Stomach (tissue), 4 donors: ENCODE results near the gene CISH.

Source experiments
- CTCF ChIP-seq, 7 experiments: fragments of 450-650 bp in 4 of 7; fragments of 200-600 bp in 3 of 7; sonication (generic) in 3 of 7; IDR thresholded peaks; one replicate each; pipeline ENCODE4 v1.5.1; 2016 to 2019; ENCODE audit warnings: antibody characterized with exemption in 7 of 7, control low read depth in 2 of 7, mild to moderate bottlenecking in 1 of 7
- POLR2A ChIP-seq, 4 donors: fragments of 450-650 bp; IDR thresholded peaks; one replicate each; pipeline ENCODE4 v1.6.1; 2016; ENCODE audit warnings: antibody characterized with exemption in 4 of 4, control low read depth in 2 of 4, mild to moderate bottlenecking in 1 of 4, moderate library complexity in 1 of 4
- POLR2AphosphoS5 ChIP-seq, 3 donors: sonication (generic); formaldehyde crosslinking; IDR thresholded peaks; one replicate each; pipeline ENCODE4 v1.6.1; 2016; ENCODE audit warnings: antibody characterized with exemption in 3 of 3

DNA sequence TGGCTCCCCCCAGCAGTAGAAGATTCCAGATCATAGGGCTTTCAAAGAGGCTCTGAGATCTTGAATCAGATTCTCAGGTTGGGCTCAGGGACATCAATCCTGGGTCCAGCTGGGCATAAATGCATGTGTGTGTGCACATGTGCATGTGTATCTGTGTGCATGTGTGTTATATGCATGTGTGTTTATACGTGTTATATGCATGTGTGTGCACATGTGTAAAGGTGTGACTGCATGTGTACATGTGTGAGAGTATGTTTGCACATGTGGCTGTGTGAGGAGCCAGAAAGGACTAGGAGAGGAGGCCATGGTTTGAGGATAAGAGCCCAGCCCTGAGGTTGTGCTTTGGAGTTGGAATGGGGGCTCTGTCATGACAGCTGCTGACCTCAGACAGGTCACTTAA, 3.6 kb upstream of the CISH start:
- TF ChIP-seq POLR2AphosphoS5 (IDR thresholded peaks at IDR 0.05) (no peak), CTCF (IDR thresholded peaks at IDR 0.05) (no peak), POLR2A (IDR thresholded peaks at IDR 0.05) (no peak)
